Osteoblast (primary cell): ENCODE results near the gene IQGAP3. TPM values are rescaled to one million over a fixed set of nuclear protein-coding genes. Genes with fewer than 3 reads are reported as not detected.
A peak's percentile ranks its signal among the peaks of the same experiment; 100 is the strongest.

ENCODE experiments used
- DNase-seq: peaks from one replicate; pipeline ENCODE4 v3.0.0; 2011; ENCODE audit warnings: low spot score, mixed read lengths; ENCODE audit not compliant: insufficient read length; ENCODE audit errors: missing footprints
- H2AFZ ChIP-seq: 2 replicates; pipeline ENCODE4 v1.6.0; 2011; ENCODE audit warnings: mild to moderate bottlenecking, low read length
- H3K27ac ChIP-seq: 2 replicates; pipeline ENCODE4 v1.5.1; 2011; ENCODE audit warnings: mild to moderate bottlenecking, low read depth, low read length, moderate library complexity
- H3K27me3 ChIP-seq: 2 replicates; pipeline ENCODE4 v1.6.0; 2012; ENCODE audit warnings: mild to moderate bottlenecking, control low read depth, inconsistent platforms, low read length, moderate library complexity; ENCODE audit not compliant: insufficient read depth
- H3K36me3 ChIP-seq: 2 replicates; pipeline ENCODE4 v1.5.1; 2011; ENCODE audit warnings: mild to moderate bottlenecking, low read length, control low read depth, moderate library complexity; ENCODE audit not compliant: insufficient read depth
- H3K4me1 ChIP-seq: 2 replicates; pipeline ENCODE4 v1.5.1; 2011; ENCODE audit warnings: mild to moderate bottlenecking, low read length, control low read depth, moderate library complexity; ENCODE audit not compliant: insufficient read depth
- H3K4me2 ChIP-seq: 2 replicates; pipeline ENCODE4 v1.6.0; 2011; ENCODE audit warnings: mild to moderate bottlenecking, low read length; ENCODE audit not compliant: insufficient read depth
- H3K4me3 ChIP-seq: fragments of 200-600 bp; sonication (generic); 3 replicates; pipeline ENCODE4 v1.5.1; 2012; ENCODE audit warnings: mild to moderate bottlenecking, low read length, inconsistent platforms; ENCODE audit not compliant: insufficient read depth
- H3K79me2 ChIP-seq: 2 replicates; pipeline ENCODE4 v1.6.0; 2012; ENCODE audit warnings: mild to moderate bottlenecking, low read length, control low read depth, inconsistent platforms; ENCODE audit not compliant: insufficient read depth
- H3K9me3 ChIP-seq: 2 replicates; pipeline ENCODE4 v1.5.1; 2011; ENCODE audit warnings: low read depth, low read length, control low read depth
- H4K20me1 ChIP-seq: 2 replicates; pipeline ENCODE4 v1.6.0; 2012; ENCODE audit warnings: mild to moderate bottlenecking, low read length, control low read depth; ENCODE audit not compliant: insufficient read depth
- CTCF ChIP-seq: IDR thresholded peaks from 2 replicates; pipeline ENCODE4 v1.5.1; 2011; ENCODE audit warnings: mild to moderate bottlenecking, low read depth, low read length, moderate library complexity; ENCODE audit errors: extremely low read depth
- total RNA-seq: library from RNA; depleted of rRNA; stranded (reverse); fragments of >200 nt; gene quantifications from 2 replicates; pipeline ENCODE4 v1.2.3, GENCODE V29; 2012

The IQGAP3 gene
- total RNA-seq, 1 donor = 2.9 TPM

DNA sequence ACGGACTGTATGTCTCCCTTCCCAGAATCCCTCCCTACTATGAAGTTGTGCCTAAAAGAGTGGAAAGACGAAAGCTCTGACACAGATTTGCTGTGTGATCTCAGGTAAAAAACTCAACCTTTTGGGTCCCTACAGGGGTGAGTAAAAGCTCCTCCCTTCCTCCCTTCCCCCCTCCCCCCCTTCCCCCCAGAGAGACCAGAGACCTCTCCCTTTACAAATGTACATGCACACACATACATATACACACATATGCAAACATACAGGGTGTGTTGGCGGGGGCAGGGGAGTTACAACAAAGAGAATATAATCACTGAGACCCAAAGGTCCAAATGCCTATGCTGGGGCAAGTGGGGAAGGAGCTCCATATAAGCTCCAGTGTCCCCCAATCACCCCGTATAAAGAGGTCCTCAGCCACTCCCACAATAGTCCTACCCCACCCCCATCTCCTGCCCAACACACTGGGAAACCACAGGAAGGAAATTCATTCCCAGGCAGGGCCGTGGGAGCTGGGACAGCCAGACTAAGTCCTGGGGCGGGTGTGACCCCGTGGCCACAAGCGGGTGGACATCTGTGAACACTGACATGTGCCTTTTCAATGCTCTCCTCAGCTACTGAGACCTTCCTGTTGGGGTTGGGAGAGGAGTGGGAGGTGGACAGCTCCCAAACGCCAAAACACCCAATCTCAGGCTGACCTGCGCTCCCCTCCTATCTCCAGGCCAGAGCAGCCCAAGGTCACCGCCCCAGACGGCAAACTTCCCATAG is 73.8 kb downstream of the IQGAP3 start:
- Histone ChIP-seq H3K4me2 (peak overlapping the region; percentile 92), H3K27me3 (no peaks in the 10 kb centered on the region), H3K4me1 (peaks cover 62% of the 10 kb centered on the region), H3K4me3 (peak overlapping the region; percentile 98), H2AFZ (no peak overlapping the region), H3K27ac (peak overlapping the region; percentile 77), H4K20me1 (peaks cover 60% of the 10 kb centered on the region), H3K9me3 (no peaks in the 10 kb centered on the region), H3K79me2 (peaks cover 70% of the 10 kb centered on the region), H3K36me3 (peaks cover 6% of the 10 kb centered on the region)
- TF ChIP-seq CTCF = no peak
- peak; percentile 89 for DNase-seq

DNA sequence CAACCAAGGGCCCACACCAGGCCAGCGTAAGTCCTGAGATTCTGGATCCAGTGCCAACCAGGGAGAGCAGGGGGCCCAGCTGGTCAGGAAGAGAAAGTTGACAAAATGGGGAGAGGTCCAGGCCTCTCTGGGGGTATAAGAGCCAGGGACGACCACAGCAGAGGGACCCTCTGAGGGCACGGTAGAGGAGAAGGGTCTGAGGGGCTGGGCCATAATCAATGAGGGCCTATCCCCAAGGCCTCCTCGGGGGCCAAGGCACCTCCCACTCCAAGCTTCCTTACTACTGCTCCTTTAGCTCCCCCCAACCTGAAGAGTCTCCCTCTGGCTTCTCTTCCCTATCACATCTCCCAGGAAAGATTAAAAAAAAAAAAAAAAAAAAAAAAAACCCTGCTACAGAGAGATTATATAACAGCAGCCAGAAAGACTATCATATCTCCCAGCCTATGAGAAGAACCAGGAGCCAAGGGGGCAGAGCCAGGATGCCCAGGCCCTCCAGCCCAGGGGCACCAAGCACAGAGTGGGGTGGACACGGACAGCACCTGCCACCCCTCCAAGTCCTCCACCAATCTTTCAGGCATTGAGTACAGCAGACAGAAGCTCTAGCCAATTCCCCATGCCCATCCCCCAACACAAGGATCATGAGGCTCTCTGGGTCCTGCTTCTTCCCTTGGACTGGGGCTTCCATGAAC is 74.5 kb downstream of the IQGAP3 start:
- Histone ChIP-seq H3K36me3 (peaks cover 6% of the 10 kb centered on the region), H4K20me1 (peaks cover 68% of the 10 kb centered on the region), H3K4me3 (peak overlapping the region; percentile 98), H3K27me3 (no peaks in the 10 kb centered on the region), H3K27ac (peak overlapping the region; percentile 67), H3K4me2 (peak overlapping the region; percentile 92), H3K9me3 (no peaks in the 10 kb centered on the region), H3K4me1 (peaks cover 62% of the 10 kb centered on the region), H3K79me2 (peaks cover 77% of the 10 kb centered on the region), H2AFZ (no peak overlapping the region)
- DNase-seq = peak; percentile 80
- TF ChIP-seq CTCF = no peak

GRCh38 chr1:156497078-156497742 is 75.2 kb downstream of the IQGAP3 start:
- Histone ChIP-seq H3K36me3 (peaks cover 6% of the 10 kb centered on the region), H3K27ac (peak overlapping the region; percentile 67), H2AFZ (no peak overlapping the region), H3K4me2 (peak overlapping the region; percentile 92), H3K9me3 (no peaks in the 10 kb centered on the region), H3K4me3 (peak overlapping the region; percentile 49), H3K79me2 (peaks cover 84% of the 10 kb centered on the region), H4K20me1 (peaks cover 74% of the 10 kb centered on the region), H3K27me3 (no peaks in the 10 kb centered on the region), H3K4me1 (peaks cover 59% of the 10 kb centered on the region)
- peak; percentile 75 for DNase-seq
- TF ChIP-seq CTCF = no peak

GRCh38 chr1:156496211-156496761 is 76.1 kb downstream of the IQGAP3 start:
- peaks cover 84% of the 10 kb centered on the region for H4K20me1 ChIP-seq
- H3K9me3 ChIP-seq = no peaks in the 10 kb centered on the region
- H3K79me2 ChIP-seq = peaks cover 93% of the 10 kb centered on the region
- peak overlapping the region; percentile 67 for H3K27ac ChIP-seq
- H3K4me1 ChIP-seq = peaks cover 58% of the 10 kb centered on the region
- H3K36me3 ChIP-seq = peaks cover 6% of the 10 kb centered on the region
- H3K27me3 ChIP-seq = no peaks in the 10 kb centered on the region
- H3K4me3 ChIP-seq = peak overlapping the region; percentile 49
- H3K4me2 ChIP-seq = peak overlapping the region; percentile 92
- peak; percentile 94 for DNase-seq
- no peak overlapping the region for H2AFZ ChIP-seq
- no peak for TF ChIP-seq CTCF
